ENCODE data around the gene FNDC11.
"Not testable (repeated sequence)": the region's sequence is repeated elsewhere in the genome, so short reads cannot be mapped to it uniquely, and the experiment has no call there.

The FNDC11 gene

GRCh38 chr20:63601679-63602078 lies 47.7 kb downstream of the FNDC11 start:
- not testable (repeated sequence) for DNase-seq

GRCh38 chr20:63602321-63602720 lies 48.4 kb downstream of the FNDC11 start:
- no peak for DNase-seq

Measured in stimulated activated CD4-positive, alpha-beta T cell treated with anti-CD3 and anti-CD28 coated beads, Interleukin-15, amount 100 ng/mL, for 24 hours (primary cell).